HG02642 (cell line): ENCODE results near the gene AP3D1.
"Not testable (repeated sequence)": the region's sequence is repeated elsewhere in the genome, so short reads cannot be mapped to it uniquely, and the experiment has no call there.

ENCODE experiments used
- ATAC-seq: cut with Tn5 transposase; IDR thresholded peaks from one replicate; pipeline ENCODE4 v1.9.1; 2021; ENCODE audit warnings: mild to moderate bottlenecking; ENCODE audit not compliant: unreplicated experiment, poor library complexity

Gene AP3D1

GRCh38 chr19:2151339-2152229 lies at the start of gene AP3D1:
Gene AP3D1, minus strand, starts transcription at chr19:2151566. Its CDS starts 232 bp downstream, at chr19:2151334.
- peak; percentile 93 for ATAC-seq

GRCh38 chr19:2200624-2201294 lies 49.4 kb upstream of the AP3D1 start:
- not testable (repeated sequence) for ATAC-seq

- no peak for ATAC-seq
Measured at GRCh38 chr19:2199861-2200623, 48.7 kb upstream of the AP3D1 start.

GRCh38 chr19:2199215-2199614 lies 47.8 kb upstream of the AP3D1 start:
- no peak for ATAC-seq

GRCh38 chr19:2198317-2198716 lies 47.0 kb upstream of the AP3D1 start:
- ATAC-seq = no peak

- no peak for ATAC-seq
Measured at GRCh38 chr19:2197270-2197669, 45.9 kb upstream of the AP3D1 start.

- ATAC-seq = no peak
Measured at GRCh38 chr19:2195914-2196313, 44.5 kb upstream of the AP3D1 start.

GRCh38 chr19:2195361-2195760 lies 44.0 kb upstream of the AP3D1 start:
- ATAC-seq = no peak

GRCh38 chr19:2194513-2195078 lies 43.2 kb upstream of the AP3D1 start:
- ATAC-seq = no peak

GRCh38 chr19:2193807-2194206 lies 42.4 kb upstream of the AP3D1 start:
- no peak for ATAC-seq

GRCh38 chr19:2192862-2193261 lies 41.5 kb upstream of the AP3D1 start:
- no peak for ATAC-seq

- ATAC-seq = no peak
Measured at GRCh38 chr19:2191456-2192310, 40.3 kb upstream of the AP3D1 start.

GRCh38 chr19:2190848-2191455 lies 39.6 kb upstream of the AP3D1 start:
- no peak for ATAC-seq

GRCh38 chr19:2189880-2190279 lies 38.5 kb upstream of the AP3D1 start:
- ATAC-seq = no peak

GRCh38 chr19:2188708-2189385 lies 37.5 kb upstream of the AP3D1 start:
- ATAC-seq = no peak

- ATAC-seq = no peak
Measured at GRCh38 chr19:2187159-2187558, 35.8 kb upstream of the AP3D1 start.

GRCh38 chr19:2186071-2186846 lies 34.9 kb upstream of the AP3D1 start:
- no peak for ATAC-seq

GRCh38 chr19:2185734-2186070 lies 34.3 kb upstream of the AP3D1 start:
- ATAC-seq = no peak
